ENCODE data around the gene ZBTB1. TPM values are rescaled to one million over a fixed set of nuclear protein-coding genes. Genes with fewer than 3 reads are reported as not detected.

The ZBTB1 gene, protein sequence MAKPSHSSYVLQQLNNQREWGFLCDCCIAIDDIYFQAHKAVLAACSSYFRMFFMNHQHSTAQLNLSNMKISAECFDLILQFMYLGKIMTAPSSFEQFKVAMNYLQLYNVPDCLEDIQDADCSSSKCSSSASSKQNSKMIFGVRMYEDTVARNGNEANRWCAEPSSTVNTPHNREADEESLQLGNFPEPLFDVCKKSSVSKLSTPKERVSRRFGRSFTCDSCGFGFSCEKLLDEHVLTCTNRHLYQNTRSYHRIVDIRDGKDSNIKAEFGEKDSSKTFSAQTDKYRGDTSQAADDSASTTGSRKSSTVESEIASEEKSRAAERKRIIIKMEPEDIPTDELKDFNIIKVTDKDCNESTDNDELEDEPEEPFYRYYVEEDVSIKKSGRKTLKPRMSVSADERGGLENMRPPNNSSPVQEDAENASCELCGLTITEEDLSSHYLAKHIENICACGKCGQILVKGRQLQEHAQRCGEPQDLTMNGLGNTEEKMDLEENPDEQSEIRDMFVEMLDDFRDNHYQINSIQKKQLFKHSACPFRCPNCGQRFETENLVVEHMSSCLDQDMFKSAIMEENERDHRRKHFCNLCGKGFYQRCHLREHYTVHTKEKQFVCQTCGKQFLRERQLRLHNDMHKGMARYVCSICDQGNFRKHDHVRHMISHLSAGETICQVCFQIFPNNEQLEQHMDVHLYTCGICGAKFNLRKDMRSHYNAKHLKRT
- 10 to 100 TPM; 17.8 to 41.8 (median 23.9) TPM for total RNA-seq

DNA sequence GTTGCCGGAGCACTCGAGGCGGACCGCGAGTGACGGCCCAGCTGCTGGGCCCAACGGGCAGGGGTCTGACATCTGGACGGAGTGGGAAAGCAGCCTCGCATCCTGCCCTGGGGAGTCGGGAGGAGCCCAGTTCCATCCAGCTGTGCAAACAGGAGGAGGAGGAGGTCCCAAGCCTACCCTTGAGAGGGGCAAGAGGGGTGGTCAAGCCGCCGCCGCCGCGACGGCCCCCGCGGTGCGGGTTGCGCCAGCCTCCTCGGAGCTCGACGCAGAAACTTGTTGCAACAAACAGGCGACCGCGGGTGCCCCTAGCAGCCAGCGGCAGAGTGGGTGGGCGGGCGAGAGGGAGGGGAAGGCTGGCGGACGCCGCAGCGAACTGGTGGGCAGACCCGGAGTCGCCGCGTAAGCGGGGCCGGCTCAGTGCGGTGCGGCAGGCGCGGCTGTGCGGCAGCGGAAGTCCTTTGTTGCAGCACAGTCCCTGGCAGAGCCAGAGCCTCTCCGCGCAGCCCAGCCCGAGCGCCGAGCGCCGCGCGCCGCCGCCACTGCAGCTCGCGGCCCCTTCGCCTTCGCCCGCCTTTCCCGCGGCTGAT is at the start of gene ZBTB1:
Gene ZBTB1, plus strand, starts transcription at position 461 of the 587 bp plus-strand sequence. CDS start 16,735 bp downstream, outside the sequence.
- Histone ChIP-seq H3K4me3 (peak within 1 kb of the TSS; percentile 85 to 96 (median 92)), H3K4me1 (peaks cover 44 to 76% (median 55%) of the 10 kb centered on the region in 3 donors), H3K27ac (peak within 1 kb of the TSS; percentile 99 to 100 (median 100)), H3K9me3 (no peaks in the 10 kb centered on the region), H3K36me3 (no peaks in the 10 kb centered on the region), H3K27me3 (no peaks in the 10 kb centered on the region)
- TF ChIP-seq POLR2A (IDR thresholded peaks at IDR 0.05), result peak in 3 of 4 donors; percentile 36 to 91 (median 90)
- TF ChIP-seq, protein P1, sequence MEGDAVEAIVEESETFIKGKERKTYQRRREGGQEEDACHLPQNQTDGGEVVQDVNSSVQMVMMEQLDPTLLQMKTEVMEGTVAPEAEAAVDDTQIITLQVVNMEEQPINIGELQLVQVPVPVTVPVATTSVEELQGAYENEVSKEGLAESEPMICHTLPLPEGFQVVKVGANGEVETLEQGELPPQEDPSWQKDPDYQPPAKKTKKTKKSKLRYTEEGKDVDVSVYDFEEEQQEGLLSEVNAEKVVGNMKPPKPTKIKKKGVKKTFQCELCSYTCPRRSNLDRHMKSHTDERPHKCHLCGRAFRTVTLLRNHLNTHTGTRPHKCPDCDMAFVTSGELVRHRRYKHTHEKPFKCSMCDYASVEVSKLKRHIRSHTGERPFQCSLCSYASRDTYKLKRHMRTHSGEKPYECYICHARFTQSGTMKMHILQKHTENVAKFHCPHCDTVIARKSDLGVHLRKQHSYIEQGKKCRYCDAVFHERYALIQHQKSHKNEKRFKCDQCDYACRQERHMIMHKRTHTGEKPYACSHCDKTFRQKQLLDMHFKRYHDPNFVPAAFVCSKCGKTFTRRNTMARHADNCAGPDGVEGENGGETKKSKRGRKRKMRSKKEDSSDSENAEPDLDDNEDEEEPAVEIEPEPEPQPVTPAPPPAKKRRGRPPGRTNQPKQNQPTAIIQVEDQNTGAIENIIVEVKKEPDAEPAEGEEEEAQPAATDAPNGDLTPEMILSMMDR (IDR thresholded peaks at IDR 0.05), result no peak
- peak; percentile 52 for DNase-seq
- intact Hi-C loops (cut with DNase I), result no loop called here
- 0 to 1% methylated on average over 10 to 19 of the region's 63 CpGs for WGBS, 2 donors

DNA sequence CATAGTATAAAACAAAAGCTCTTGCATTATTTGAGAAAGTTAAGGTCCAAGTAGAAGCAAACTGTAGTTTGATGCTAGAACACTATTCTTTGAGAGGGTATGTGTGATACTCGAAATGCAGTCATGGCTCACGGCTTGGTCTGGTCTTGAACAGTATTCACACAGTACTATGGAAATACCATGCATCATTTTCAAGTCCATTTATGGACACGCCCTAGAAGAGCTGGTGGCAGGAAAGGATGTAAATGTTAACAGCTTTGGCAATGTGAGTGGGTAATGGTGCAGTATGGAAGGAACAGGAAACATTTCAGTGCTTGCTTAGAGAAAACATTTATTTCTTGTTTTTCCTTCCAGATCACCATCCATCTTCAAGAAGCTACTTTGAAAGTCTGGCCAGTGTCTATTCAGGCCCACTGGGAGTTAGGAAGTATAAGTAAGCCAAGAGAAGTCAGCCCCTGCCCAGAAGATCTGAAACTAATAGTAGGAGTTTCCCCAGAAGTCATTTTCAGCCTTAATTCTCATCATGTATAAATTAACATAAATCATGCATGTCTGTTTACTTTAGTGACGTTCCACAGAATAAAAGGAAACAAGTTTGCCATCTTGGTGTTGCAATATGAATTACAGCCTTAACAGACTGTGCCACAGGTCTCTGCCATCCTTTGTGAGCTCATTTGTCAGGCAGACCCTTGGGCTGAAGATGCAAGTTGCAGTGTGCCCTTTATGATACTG is 45.0 kb upstream of the ZBTB1 start:
- intact Hi-C loops (cut with DNase I), result no loop called here
- no peak overlapping the region for H3K4me3 ChIP-seq
- H3K27me3 ChIP-seq, result no peaks in the 10 kb centered on the region
- H3K27ac ChIP-seq, result no peak overlapping the region
- TF ChIP-seq, protein P1 (IDR thresholded peaks at IDR 0.05), result no peak
- TF ChIP-seq POLR2A (IDR thresholded peaks at IDR 0.05), result no peak
- H3K9me3 ChIP-seq, result no peaks in the 10 kb centered on the region
- H3K36me3 ChIP-seq, result peaks cover 0 to 56% (median 2%) of the 10 kb centered on the region in 3 donors
- no peak for DNase-seq
- H3K4me1 ChIP-seq, result peaks cover 0 to 4% (median 0%) of the 10 kb centered on the region in 3 donors
- 61 to 77% methylated on average over 4 of the region's 4 CpGs for WGBS, 2 donors

DNA sequence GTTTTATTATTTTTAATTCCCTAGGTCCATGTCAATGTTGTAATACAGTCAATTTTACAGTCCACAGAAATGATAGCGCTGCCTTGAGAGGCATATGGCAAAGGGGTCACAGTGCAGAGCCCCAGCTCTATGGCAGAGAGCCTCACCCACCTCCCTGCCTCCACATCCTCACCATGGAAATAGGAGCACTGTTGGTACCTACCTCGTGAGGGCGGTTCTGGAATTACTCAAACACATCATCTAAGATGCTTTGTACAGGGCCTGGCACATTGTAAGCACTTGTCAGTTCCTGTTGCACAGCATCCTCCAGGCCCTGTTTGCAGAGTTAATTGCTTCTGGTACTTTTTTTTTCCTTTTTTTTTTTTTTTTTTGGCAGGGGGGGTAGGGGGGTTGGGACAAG is 43.3 kb upstream of the ZBTB1 start:
- DNase-seq, result no peak
- H3K27me3 ChIP-seq, result no peaks in the 10 kb centered on the region
- peaks cover 0 to 40% (median 0%) of the 10 kb centered on the region in 3 donors for H3K36me3 ChIP-seq
- H3K27ac ChIP-seq, result no peak overlapping the region
- H3K4me3 ChIP-seq, result no peak overlapping the region
- intact Hi-C loops (cut with DNase I), result no loop called here
- WGBS, 2 donors, result 71 to 95% methylated on average over 2 to 3 of the region's 3 CpGs
- H3K9me3 ChIP-seq, result no peaks in the 10 kb centered on the region
- no peak for TF ChIP-seq POLR2A (IDR thresholded peaks at IDR 0.05)
- TF ChIP-seq, protein P1 (IDR thresholded peaks at IDR 0.05), result no peak
- H3K4me1 ChIP-seq, result peaks cover 0 to 19% (median 8%) of the 10 kb centered on the region in 3 donors

DNA sequence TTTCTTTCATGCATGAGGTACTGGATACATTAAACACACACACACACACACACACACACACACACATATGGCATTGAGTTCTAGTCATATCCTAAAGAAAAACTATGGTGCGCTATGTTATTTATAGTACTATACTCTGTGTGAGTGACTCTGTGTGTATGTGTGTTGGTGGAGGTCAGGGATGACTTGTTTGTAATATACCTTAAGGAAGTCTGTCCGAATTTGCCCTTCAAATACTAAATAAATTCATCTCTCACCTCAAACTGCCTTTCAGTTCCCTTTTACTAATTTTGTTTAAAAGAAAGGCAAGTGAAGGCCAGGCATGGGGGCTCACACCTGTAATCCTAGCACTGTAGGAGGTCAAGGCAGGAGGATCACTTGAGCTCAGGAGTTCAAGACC is 41.4 kb upstream of the ZBTB1 start:
- Histone ChIP-seq H3K4me1 (peaks cover 0 to 21% (median 9%) of the 10 kb centered on the region in 3 donors), H3K36me3 (peaks cover 0 to 23% (median 0%) of the 10 kb centered on the region in 3 donors), H3K4me3 (no peak overlapping the region), H3K9me3 (no peaks in the 10 kb centered on the region), H3K27me3 (no peaks in the 10 kb centered on the region), H3K27ac (no peak overlapping the region)
- no peak for TF ChIP-seq POLR2A (IDR thresholded peaks at IDR 0.05)
- TF ChIP-seq, protein P1 (IDR thresholded peaks at IDR 0.05), result no peak
- intact Hi-C loops (cut with DNase I), result no loop called here
- no peak for DNase-seq
- WGBS, 2 donors, result 95 to 97% methylated on average over 2 of the region's 2 CpGs
